HG03097 (cell line): ENCODE measurements around the gene MAPKAP1.

Experiments used
- ATAC-seq: cut with Tn5 transposase; IDR thresholded peaks from one replicate; pipeline ENCODE4 v1.9.1; 2021; ENCODE audit not compliant: unreplicated experiment, low FRiP score

Gene MAPKAP1

DNA sequence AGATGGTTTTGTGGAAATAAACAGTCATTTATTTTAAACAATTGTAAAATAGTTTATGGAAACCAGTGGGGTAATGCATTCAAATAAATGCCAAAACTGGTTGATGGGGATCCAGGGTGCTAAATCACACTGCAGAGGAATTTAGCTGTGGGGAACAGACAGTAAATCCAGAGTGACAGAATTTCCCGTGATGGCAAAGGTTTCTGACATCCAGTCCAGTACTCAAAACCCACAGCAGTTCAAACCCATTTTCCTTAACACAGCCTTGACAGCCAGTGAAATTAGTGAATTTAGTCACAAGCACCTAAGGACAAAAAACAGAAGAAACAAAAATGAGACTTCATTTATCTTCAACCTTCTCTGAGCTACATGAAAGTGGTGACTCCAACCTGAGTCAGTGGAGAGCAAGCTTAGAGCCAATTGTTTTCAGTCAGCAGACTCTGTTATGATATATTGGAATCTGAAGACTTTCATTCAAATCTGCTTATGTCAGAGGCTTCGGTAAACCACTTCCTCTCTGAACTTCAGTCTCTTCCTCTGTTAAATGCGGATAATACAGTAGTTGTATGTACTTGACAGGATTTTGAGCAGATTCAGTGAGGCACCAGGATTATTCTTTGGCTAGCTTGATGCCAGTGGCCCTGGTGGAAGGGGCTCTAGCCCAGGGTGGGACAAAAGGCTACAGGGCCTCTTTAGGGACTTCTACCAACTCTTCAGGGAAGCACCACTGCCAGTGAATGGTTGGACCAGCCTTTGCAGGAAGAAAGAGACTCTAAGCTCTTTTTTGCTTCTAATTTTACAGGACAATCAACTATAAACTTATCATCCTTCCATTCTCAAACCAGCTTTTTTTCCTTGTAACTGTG lies 185.3 kb downstream of the MAPKAP1 start:
- ATAC-seq = no peak

DNA sequence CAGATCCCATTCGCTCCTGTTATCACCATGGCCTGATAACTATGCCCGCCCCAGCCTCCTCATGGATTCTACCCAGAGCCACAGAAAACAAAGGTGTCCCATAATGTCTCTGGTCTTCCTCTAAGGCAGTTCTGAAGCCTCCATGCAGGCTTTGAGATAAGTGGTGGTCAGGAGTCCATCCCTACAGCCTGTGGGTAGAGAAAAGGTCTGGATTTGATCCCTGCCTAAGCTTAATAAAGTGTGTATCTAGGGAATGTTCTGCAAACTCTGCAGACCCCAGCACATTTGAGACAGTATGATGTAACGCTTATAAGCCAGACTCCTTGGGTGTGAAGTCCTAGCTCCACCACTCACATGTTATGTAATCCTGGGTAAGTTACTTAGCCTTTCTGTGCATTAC lies 187.3 kb downstream of the MAPKAP1 start:
- ATAC-seq = no peak

DNA sequence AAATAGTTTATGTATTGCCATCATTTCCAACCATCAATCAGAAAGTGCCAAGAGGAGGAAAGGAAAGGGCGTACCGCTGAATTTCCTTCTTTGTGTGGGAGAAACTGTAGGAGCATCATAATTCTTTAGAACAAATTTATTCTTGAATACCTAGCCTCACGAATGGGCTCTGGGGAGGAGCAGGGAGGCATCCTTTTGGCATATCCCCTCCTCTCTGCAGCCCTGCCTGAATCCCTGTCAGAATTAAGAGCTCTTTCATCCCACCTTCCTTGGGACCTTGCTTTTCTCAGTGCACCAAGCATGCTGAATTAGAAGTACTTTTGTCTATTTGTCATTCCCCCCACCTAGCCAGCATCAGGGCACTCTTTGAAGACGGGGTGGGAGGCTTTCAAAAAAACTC lies 189.4 kb downstream of the MAPKAP1 start:
- ATAC-seq = no peak

DNA sequence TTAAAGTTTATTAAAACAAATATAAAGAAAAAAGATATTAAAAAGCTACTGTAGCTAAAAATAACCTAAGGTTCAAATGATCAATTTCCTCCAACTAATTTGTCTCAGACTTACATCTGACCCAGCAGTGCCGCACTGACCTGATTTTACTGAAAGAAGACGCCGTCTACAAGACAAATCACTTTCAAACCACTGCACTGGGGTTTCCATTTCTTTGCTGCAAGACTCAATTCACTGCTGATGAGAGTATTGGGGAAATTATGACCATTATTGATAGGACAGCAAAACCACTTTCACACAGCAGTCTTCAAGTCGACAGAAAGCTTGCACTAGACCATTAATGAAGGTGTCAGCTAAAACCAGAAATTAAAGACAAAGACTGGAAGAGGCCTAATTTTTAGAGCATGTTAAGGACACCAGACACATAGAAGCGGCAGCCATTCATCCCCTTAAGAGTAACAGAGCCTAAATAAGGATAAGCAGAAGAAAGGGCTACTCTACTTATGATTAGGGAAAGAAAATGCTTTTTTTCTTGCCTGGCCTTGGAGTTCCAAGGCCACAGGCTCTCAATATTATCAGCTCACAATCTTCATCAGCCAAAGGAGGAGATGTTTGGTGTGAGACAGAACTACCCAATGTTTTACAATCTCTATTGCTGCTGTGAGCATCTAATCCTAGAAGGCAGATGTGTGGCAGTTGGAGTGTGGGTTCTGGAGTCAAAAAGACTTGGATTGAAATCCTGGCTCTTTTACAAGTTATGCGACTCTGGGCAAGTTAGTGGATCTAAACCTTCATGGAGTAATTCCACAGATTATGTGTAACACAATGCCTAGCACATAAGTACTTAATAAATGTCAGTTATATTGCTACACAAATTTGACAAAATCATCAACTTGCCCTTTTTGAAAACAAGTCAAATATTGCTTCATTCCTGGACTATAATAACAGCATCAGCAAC lies 190.7 kb downstream of the MAPKAP1 start:
- no peak for ATAC-seq

DNA sequence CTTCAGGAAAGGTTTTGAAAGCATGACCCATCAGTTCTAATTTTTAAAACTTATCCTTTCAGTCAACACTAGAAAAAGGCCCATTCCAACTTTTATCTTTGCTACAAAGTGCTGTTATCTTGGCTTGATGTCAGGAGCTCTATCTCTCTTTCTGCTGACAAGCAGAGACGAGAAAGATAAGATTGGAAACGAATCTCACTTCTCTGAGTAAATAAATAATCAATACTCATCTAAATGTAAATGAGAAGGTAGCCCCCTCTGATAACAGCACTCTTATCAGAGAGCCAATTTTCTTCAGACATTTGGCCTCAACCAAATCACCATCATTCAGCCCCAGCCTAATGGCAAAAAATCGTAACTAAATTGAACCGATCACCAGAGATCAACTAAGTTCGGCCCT lies 191.7 kb downstream of the MAPKAP1 start:
- no peak for ATAC-seq

DNA sequence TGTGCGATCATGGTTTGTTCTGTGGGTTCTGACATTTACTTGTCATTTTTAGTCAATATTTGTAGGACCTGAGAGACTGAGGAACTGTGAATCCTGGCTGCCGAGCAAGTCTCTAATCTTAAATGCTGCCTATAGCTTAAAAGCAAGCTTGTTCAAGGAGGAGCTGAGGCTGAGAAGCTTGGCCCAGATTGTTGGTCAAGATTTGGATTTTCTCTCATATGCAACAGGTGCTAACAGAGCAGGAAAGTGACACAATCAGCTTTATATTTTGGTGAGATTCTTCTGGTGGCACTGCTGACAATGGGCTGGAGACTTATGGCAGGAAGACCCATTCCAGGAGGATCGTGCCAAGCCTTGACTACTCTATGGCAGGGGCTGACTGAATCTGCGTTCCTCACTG lies 192.5 kb downstream of the MAPKAP1 start:
- no peak for ATAC-seq

DNA sequence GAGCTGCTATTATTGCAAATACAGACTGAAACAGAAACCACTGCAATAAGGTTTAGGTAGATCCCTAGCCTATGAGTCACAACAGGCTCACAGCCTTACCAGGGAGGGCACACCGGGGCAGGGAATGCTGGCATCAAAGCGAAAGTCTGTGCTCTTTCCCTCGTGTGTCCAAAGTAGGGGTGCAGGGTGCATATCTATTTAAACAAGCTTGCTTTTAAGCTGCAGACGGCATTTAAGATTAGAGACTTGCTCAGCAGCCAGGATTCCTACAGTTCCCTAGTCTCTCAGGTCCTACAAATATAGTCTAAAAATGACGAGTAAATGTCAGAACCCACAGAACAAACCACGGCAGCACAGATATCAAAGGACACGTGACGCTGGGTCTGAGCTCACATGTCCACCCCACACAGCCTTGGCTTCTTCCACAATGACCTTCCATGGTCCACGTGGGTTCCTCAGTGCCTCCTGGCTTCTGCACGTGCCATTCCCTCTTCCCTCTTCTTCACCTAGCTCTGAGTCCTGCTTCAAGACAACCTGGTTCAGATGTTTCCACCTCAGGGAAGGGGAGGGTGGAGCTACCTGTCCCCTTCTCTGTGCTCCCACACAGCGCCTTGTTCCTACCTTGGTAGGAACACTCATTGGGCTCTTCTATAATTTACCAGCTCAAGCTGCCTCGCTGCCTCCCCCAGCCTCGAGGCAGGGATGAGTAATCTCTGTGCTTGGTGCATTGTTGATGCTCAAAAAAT lies 193.2 kb downstream of the MAPKAP1 start:
- peak; percentile 88 for ATAC-seq

DNA sequence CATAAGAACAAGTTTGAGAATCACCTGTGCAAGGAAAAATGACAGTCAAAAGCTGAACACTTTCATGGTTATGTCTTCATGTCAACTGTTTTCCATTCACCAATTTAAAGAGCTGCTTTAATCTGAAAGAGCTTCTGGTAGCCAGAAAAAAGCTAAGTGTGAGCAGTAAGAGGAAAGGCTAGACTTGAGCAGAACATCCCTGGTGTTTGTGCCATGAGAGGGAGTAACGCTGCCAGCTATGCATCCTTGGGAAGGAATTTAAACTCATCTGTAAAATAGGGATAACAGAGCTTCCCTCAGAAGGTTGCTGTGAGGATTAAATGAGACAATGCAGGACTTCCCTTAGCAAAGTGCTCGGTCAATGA lies 193.7 kb downstream of the MAPKAP1 start:
- ATAC-seq = peak; percentile 7

DNA sequence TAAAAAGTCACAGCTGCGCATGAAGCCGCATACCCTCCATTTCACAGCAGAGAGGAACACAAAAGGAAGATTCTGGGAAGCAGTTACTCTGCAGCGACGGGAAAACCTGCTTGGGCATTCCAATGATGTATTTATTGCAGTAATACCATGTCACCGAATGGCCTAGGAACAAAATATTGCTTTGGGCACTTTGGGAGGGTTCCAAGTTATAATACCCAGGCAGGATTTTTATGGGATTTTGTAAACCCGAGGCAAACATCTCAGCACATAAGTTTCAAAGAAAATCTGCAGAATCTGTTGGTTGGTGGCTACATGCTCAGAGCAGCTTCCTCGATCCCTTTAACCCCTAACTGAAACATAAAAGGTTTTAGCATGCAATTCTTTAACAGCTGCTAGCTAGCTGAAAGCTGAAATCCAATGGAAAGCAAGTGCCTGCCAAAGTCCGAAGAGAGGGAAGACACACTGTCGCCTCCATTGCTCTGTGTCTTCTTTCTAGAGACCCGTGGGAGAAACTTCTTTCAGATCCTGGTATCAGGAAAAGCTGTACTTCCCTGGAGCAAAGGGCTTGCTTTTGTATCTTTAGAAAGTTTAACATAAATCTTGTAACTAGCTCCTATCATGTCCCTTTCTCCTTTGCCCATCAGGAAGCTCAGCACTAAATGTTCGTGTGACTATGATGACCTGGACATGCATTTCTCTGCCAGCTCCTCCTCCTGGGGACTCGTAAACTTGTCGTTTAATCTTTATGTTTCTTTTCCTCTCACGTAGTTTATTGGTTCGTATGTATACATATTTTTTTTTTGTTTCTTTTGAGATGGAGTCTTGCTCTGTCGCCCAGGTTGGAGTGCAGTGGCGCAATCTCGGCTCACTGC lies 195.0 kb downstream of the MAPKAP1 start:
- no peak for ATAC-seq

DNA sequence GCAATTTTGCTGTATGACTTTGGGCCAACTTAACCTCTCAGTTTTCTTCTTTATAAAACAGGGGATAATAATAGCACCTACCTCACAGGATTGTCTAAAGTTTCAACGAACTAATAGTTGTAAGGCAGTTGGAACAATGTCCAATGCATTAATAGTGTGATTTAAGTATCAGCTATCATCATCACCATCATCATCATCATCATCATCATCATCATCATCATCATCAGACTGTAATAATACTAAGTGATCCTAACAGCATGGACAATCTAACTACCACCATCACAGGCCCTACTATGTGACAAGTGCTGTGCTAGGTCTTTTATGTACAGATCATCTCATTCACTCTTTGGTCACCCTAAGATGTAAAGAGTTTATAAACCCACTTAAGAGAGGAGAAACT lies 196.0 kb downstream of the MAPKAP1 start:
- no peak for ATAC-seq

DNA sequence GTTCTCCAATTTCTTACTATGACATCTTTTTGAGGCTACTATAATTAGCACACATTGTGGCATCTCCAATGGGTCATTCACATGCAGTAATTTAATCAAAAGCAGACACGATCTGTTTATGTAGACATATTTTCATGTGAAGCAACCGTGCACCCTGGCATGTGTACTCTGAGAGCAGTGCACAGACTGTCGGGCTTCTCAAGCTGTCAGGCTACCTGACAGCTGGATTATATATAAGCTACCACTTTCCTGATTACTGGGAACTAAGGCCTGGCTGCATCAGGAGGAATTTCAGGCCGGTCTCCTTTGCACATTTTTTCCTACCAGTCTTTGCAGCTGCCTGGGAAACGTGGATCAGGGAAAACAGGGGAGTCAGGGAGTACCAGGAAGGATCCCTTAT lies 197.5 kb downstream of the MAPKAP1 start:
- ATAC-seq = no peak

DNA sequence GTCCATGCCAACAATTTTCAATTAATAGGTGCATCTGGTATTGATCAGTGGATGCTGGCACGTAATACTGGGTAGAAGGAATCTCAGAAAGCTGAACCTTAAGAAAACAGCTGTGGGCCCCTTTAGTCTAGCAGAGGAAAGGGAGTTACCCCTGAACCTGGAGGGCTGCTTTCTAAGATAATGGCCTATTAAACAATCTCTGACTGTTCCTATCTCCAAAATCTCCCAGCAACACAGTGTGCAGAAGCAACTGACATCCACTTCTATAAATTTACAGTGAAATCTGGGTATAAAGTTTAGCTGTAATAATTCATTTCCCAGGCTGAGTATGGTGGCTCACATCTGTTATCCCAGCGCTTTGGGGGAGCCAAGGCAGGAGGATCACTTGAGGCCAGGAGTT lies 198.8 kb downstream of the MAPKAP1 start:
- no peak for ATAC-seq

DNA sequence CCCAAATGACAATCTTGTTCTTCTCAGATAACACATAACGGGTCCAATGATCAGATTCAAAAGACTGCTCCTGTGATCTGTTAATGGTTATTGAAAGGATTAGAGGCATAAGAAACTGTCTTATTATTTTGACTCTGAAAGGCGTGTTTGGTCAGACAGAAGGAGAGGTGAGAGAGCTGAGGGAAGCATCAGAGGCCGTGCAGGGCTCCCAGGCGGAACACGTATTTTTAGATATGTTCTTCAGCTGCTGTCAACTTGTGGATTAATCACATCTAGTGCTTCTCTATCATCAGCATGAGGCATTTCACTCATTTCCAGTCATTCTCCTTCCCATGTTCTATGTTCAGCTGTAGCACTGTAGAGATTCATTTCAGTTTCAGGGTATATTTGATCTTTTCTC lies 199.8 kb downstream of the MAPKAP1 start:
- no peak for ATAC-seq

DNA sequence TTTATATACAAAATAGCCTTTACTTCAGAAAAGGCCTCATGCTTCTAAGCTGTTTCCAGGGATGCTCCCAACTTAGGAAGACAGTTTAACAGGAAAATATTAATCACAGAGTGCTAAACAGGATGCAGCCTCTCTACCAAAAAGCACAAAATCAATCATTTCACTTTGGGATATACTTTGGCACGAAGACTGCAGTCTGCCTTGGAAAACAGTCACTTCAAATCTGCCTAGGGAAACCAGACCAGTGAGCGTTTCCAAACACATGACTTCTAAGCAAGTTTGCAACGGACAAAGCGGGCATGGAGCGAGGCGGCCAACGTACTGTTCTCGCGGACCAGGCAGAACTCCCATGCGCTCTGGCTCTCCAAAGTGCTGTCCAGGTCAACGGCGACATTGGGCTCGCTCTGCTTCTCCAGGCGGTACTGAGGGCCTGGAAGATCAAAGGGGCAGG lies 201.0 kb downstream of the MAPKAP1 start:
- ATAC-seq = no peak

DNA sequence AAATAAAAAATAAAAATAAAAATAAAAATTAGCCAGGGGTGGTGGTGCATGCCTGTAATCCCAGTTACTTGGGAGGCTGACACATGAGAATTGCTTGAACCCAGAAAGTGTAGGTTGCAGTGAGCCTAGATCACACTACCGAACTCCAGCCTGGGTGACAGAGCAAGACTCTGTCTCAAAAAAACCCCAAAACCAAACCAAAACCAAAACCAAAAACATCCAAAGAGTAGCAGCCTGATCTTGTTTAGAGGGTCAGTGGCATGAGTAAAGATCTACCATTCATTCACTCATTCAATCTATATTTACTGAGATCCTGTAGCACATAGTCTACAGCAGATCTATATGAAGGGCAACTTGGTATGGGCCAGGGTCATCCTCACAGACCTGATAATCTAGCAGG lies 202.4 kb downstream of the MAPKAP1 start:
- ATAC-seq = no peak

DNA sequence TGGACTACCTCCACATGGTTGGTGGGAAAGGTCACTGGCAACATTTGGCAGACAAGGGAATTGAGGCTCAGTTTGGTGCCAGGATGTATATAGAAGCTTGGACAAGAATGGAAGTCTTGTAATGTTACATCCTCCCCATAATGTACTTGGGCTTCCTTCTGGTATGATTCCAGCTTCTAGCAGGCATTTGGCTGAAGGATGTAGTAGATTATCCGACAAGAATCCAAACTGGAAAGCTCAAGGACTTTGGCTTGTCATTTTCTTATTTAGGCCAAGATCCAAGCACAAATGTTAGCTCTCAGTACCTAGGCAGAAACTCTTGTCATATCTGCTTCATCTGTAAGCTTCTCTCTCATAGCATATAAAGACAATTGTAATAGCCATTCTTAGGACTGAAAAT lies 209.1 kb downstream of the MAPKAP1 start:
- ATAC-seq = no peak

DNA sequence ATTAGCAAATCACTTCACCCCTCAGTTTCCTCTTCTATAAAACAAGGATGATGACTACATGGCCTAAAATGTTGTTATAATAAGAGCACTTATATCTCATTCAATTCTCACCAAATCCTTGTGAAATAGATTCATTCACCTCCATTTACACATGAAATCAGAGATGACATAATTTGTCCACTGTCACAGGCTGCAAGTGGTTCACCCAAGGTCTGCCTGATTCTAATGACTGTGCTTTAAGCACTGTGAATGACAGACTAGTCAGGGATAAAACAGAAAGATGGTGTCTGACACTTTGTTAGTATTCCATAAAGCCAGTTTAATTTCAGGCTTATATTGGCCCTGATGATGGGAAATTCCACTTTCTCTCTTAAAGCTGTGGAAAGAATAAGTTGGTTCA lies 209.5 kb downstream of the MAPKAP1 start:
- no peak for ATAC-seq

DNA sequence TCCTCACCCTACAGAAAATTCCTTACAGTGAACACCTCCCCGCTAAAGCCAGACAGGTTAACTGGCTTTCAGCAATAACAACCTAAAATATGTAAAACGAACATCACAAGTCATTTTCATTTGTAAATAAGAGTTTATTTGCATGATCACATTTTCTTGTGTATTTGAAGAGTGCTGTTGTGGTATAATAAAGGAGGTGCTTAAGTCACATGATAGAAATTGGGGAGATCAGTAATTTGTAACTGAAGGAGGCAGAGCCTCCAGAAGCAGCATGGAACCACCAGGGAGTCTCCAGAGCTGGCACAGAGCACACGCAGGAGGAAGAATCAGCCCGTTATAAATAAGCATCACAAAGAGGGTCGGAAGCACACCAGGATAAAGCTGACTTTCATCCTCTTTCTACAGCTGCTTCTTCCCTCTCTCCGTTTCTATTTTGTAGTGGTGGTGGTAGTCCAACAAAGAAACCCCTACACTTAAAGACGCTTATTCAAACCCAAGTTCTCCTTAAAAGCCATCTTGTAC lies 210.6 kb downstream of the MAPKAP1 start:
- ATAC-seq = no peak

DNA sequence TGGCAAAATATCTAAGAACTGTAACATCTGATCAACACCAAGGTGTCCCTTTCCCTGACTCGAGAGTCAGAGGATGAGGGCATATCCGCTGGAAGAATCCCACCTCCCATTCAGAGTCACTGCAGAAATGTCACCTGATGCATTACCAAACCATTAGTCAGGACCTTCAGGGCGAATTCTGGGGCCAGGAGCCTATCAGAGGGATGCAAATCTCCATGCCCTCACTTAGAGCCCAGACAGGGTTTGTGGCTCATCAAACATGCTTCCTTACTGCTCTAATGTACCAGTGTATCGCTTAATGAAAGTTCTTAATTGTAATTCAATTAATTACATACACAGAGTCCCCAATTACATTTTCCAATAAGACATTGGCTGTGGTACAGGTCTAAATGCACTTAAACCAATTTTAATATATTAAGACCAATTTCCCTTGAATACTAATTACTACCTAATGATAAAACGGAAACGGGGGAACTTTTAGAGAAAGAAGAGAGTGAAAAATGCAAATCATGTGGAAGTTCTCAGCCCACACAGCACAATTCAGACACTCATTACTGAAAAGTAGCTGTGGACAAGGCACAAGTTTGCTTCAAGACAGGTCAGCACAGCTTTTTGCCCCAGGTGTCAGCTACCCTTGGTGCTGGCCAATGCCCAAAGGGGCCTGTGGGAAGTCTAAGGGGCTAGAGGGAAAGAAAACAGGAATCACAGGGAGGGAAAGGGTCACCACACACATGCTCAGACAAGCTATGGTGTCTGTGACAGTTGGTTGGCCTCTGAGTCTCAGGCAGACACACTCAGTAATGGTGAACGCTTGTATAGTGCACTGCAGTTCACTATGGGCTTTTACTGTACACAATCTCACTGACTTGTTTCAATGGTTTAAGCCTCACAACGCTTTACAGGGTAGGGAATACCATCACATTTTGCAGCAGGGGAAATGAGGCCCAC lies 211.6 kb downstream of the MAPKAP1 start:
- no peak for ATAC-seq
